ENCODE measurements around the gene SIGLEC1.

DNA sequence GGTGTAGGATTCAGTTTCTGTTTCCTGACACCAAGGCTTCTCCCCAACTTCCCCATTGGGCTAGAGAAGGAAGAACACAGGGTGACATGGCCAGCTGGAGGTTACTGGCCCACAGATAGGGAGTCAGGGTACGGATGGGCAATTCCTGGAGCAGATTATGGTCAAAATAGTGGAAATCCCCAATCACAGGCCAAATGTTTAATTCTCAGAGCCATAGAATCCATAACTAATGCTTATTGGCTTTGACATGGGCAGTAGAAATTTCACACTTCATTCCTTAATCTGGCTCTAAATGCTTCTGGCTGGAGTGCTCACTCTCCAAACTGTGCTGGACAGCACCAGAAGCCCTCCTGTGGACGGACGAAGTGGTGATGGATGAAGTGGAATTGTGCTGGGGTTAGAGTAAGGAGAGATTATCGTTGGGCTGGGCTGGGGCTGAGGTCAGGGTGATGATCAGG, 887 bp downstream of the SIGLEC1 start:
- TF ChIP-seq, protein P1, sequence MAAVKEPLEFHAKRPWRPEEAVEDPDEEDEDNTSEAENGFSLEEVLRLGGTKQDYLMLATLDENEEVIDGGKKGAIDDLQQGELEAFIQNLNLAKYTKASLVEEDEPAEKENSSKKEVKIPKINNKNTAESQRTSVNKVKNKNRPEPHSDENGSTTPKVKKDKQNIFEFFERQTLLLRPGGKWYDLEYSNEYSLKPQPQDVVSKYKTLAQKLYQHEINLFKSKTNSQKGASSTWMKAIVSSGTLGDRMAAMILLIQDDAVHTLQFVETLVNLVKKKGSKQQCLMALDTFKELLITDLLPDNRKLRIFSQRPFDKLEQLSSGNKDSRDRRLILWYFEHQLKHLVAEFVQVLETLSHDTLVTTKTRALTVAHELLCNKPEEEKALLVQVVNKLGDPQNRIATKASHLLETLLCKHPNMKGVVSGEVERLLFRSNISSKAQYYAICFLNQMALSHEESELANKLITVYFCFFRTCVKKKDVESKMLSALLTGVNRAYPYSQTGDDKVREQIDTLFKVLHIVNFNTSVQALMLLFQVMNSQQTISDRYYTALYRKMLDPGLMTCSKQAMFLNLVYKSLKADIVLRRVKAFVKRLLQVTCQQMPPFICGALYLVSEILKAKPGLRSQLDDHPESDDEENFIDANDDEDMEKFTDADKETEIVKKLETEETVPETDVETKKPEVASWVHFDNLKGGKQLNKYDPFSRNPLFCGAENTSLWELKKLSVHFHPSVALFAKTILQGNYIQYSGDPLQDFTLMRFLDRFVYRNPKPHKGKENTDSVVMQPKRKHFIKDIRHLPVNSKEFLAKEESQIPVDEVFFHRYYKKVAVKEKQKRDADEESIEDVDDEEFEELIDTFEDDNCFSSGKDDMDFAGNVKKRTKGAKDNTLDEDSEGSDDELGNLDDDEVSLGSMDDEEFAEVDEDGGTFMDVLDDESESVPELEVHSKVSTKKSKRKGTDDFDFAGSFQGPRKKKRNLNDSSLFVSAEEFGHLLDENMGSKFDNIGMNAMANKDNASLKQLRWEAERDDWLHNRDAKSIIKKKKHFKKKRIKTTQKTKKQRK (IDR thresholded peaks at IDR 0.05; ENCODE audit: low read depth, low read length) = no peak
- no peak for TF ChIP-seq CREB1 (IDR thresholded peaks at IDR 0.05; ENCODE audit: low read depth)
- no peak for TF ChIP-seq HDAC2 (IDR thresholded peaks at IDR 0.05)
